ENCODE data around the gene PRG2. TPM values are rescaled to one million over a fixed set of nuclear protein-coding genes. Genes with fewer than 3 reads are reported as not detected.
"Not testable (repeated sequence)": the region's sequence is repeated elsewhere in the genome, so short reads cannot be mapped to it uniquely, and the experiment has no call there.

The PRG2 gene
- polyA plus RNA-seq, 1 donor, result 0.24 TPM

DNA sequence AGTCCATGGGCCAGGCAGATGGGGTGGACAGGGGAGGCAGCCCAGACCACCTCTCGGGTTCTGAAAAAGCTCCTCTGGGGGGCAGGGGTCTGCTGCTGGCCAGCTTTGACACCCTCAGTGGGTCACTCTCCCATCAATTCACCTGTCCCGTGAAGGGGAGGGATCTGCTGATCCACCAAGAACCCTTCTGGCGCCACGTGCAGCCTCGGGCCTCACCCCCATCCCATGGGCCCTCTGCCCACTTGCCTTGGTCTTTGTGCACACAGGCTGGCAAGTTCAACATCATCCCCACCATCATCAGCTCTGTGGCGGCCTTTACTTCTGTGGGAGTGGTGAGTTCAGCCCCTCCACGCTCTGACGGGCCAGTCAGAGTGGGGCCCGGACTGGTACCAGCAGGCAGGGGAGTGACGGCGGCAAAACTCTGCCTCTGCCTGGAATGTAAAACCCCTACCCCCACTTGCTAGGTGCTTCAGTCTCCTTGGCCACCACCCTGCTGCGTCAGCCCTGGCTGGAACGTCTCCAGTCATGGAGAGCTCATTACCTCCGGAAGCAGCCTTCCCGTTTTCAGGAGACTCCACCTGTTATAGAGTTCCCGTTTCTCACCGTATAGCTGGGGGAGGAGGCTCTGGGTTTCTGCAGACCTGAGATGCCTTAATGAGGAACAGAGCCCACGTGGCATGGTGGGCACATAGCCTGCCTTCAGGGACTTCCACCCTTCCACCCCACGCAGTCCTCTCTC lies 22.2 kb downstream of the PRG2 start:
- Histone ChIP-seq H3K36me3 (ENCODE audit: control insufficient read depth, insufficient read depth, low read length) (no peaks in the 10 kb centered on the region), H3K4me3 (ENCODE audit: low read length) (no peak overlapping the region), H3K9me3 (ENCODE audit: control insufficient read depth, low read depth, low read length) (no peaks in the 10 kb centered on the region), H3K27me3 (ENCODE audit: control insufficient read depth, insufficient read depth, low read length) (peaks cover 11% of the 10 kb centered on the region), H3K27ac (ENCODE audit: low read length) (no peak overlapping the region), H3K4me1 (ENCODE audit: control insufficient read depth, insufficient read depth, low read length) (no peaks in the 10 kb centered on the region)
- WGBS (ENCODE audit: insufficient coverage, low lambda C conversion rate), result no CpG with 5 or more reads among the region's 19 CpGs
- DNase-seq, result no peak

DNA sequence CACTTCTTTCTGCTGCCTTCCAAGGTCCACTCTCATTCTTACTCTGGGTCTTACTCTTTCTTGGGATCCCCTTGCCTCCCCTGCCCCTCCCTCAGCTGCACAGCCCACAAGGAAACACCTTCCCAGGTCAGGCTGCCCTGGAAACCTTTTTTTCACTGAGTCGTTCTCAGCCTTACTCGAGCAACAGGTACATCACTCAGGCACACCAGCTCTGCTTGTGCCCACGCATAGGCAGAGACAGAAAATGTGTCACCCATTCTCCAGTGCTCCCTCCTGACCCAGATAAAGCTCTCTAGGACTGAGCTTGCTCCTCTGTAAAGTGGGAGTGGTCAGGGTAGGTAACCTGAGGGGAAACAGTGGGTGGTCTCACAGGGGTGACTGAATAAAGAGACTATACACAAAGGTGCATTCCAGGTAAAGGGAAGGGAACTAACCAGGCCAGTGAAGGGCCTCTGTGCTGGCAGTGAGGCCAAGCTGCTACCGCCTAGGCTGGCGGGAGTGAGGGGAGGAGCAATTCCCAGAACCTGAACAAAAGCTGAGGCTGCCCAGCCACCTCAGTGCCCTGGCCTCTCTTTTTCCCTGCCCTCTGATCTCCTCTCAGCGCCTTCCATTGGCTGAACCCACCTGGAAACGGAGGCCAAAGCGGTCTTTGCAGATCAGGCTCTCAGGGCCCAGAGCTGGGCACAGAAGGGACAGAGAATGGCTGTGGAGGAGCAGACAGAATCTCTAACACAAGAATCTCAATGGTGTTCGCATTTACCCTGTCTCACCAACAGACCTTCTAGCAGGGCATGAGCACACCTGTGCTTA lies 25.4 kb downstream of the PRG2 start:
- H3K4me3 ChIP-seq (ENCODE audit: low read length), result no peak overlapping the region
- no peak overlapping the region for H3K27ac ChIP-seq (ENCODE audit: low read length)
- WGBS (ENCODE audit: insufficient coverage, low lambda C conversion rate), result 40% methylated on average over 1 of the region's 9 CpGs
- H3K4me1 ChIP-seq (ENCODE audit: control insufficient read depth, insufficient read depth, low read length), result no peaks in the 10 kb centered on the region
- H3K36me3 ChIP-seq (ENCODE audit: control insufficient read depth, insufficient read depth, low read length), result no peaks in the 10 kb centered on the region
- peaks cover 10% of the 10 kb centered on the region for H3K27me3 ChIP-seq (ENCODE audit: control insufficient read depth, insufficient read depth, low read length)
- no peaks in the 10 kb centered on the region for H3K9me3 ChIP-seq (ENCODE audit: control insufficient read depth, low read depth, low read length)
- no peak for DNase-seq

DNA sequence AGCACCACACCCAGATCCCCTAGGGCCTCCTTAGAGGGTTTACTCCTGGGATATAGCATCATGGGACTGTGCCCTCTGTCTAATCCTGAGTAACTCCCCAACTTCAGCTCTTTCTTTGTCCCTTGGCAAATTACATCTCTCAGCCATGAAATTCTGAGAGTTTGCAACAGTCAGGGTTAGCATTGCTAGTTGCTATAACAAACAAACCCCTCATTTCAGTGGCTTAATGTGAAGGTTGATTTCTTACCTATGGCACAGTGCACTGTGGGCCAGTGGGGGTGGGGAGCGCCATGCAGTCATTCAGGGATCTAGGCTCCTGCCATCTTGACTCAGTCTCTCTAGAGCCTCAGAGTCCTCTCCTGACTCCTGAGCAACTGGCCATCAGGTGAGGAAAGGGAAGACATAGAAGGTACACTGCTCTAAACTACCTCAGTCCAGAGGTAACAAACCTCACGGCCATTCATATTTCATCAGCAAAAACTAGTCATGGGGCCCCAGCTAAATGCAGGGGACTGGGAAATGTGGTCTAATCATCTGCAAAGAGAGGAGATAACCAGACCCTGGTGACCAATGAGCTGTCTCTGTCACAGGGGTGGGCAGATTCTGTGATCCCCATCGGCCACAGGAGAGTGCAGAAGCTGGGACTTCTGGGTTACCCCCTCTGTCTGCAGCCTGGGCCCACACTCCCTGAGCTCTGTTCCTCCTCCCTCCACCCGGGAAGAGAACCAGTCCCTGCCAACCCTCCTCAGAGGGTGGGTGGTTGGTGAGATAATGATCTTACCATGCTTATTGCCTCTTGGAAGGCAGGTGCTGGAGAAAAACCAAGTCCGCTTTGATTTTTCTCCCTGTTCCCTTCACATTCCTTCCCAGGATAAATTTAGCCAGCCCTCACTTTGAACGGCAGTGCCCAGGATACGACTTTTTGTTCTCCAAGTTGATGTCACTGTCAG lies 27.0 kb downstream of the PRG2 start:
- peaks cover 10% of the 10 kb centered on the region for H3K27me3 ChIP-seq (ENCODE audit: control insufficient read depth, insufficient read depth, low read length)
- 80% methylated on average over 1 of the region's 7 CpGs for WGBS (ENCODE audit: insufficient coverage, low lambda C conversion rate)
- H3K27ac ChIP-seq (ENCODE audit: low read length), result no peak overlapping the region
- no peaks in the 10 kb centered on the region for H3K4me1 ChIP-seq (ENCODE audit: control insufficient read depth, insufficient read depth, low read length)
- no peak overlapping the region for H3K4me3 ChIP-seq (ENCODE audit: low read length)
- no peaks in the 10 kb centered on the region for H3K36me3 ChIP-seq (ENCODE audit: control insufficient read depth, insufficient read depth, low read length)
- H3K9me3 ChIP-seq (ENCODE audit: control insufficient read depth, low read depth, low read length), result no peaks in the 10 kb centered on the region
- DNase-seq, result no peak

DNA sequence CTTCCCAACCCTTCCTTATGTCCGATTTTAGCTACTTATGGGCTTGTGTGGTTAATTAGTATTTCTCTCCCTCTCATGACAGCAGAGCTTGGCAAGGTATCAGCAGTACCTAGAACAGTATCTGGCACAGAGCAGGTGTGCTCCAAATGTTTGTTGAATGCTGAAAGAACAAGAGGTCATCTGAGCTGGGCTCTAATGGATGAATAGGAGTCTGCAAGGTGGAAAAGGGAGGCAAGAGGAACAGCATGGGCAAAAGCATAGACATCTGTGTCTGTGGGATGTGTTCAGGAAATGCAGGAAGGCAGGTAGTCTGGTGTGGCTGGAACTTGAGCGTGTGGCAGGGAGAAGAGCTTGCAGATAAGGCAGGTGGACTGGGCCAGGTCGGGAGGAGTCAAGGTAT lies 28.5 kb downstream of the PRG2 start:
- no peak for DNase-seq
- Histone ChIP-seq H3K4me3 (ENCODE audit: low read length) (no peak overlapping the region), H3K4me1 (ENCODE audit: control insufficient read depth, insufficient read depth, low read length) (no peaks in the 10 kb centered on the region), H3K27me3 (ENCODE audit: control insufficient read depth, insufficient read depth, low read length) (peaks cover 10% of the 10 kb centered on the region), H3K36me3 (ENCODE audit: control insufficient read depth, insufficient read depth, low read length) (no peaks in the 10 kb centered on the region), H3K27ac (ENCODE audit: low read length) (no peak overlapping the region), H3K9me3 (ENCODE audit: control insufficient read depth, low read depth, low read length) (no peaks in the 10 kb centered on the region)
- WGBS (ENCODE audit: insufficient coverage, low lambda C conversion rate), result no CpG with 5 or more reads among the region's 3 CpGs

DNA sequence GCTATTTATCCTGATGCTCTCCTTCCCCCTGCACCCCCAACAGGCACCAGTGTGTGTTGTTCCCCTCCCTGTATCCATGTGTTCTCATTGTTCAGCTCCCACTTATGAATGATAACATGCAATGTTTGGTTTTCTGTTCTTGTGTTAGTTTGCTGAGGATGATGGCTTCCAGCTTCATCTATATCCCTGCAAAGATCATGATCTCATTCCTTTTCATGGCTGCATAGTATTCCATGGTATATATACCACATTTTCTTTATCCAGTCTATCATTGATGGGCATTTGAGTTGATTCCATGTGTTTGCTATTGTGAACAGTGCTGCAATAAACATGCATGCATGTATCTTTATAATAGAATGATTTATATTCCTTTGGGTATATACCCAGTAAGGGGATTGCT lies 29.0 kb downstream of the PRG2 start:
- H3K4me1 ChIP-seq (ENCODE audit: control insufficient read depth, insufficient read depth, low read length); H3K4me3 ChIP-seq (ENCODE audit: low read length); H3K27me3 ChIP-seq (ENCODE audit: control insufficient read depth, insufficient read depth, low read length); DNase-seq; H3K9me3 ChIP-seq (ENCODE audit: control insufficient read depth, low read depth, low read length); H3K27ac ChIP-seq (ENCODE audit: low read length); H3K36me3 ChIP-seq (ENCODE audit: control insufficient read depth, insufficient read depth, low read length): not testable (repeated sequence)

DNA sequence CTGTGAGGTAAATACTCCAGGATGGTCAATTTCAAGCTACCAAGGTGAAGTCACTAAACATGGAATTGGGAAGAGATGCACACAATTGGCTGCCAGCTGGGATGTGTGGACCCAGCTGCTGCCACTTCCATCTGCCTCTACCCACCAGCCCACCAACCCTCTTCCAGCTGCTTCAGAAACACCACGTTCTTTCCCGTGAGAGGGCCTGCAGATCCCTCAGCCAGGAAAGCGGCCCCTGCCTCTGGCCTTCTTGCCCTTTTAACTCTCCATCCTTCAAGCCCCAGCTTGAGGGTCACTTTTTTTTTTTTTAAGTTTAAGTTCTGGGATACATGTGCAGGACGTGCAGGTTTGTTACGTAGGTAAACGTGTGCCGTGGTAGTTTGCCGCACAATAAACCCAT lies 29.5 kb downstream of the PRG2 start:
- no peak overlapping the region for H3K4me3 ChIP-seq (ENCODE audit: low read length)

DNA sequence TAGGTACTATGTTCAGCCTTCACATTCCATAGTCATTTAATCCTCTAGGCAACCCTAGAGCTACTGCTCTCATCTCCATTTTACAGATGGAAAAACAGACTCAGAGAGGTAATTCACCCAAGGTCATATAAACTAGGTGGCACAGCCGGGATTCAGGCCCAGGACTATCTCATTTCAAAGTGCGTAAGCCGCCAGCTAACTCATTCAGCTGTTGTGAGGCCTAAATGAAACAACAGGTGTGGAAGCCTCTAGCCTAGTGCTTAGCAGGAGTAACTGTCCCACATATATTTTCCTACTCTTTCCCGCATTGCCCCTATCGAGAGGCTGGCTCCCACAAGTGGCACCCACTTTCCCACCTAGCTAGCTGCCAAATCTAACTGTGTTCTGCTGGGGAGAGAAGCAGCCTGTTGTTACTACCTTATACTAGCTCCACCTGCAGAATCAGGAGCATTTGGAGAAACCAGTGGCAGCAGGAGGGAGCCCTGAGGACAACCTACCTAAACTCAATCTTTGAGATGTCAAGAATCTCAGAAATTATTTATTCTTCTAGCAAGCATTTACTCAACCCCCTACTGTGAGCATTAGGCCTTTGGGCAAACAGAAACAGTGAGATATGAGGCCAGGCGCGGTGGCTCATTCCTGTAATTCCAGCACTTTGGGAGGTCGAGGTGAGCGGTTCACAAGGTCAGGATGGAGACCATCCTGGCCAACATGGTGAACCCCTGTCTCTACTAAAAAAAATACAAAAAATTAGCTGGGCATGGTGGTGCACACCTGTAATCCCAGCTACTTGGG lies 30.4 kb downstream of the PRG2 start:
- Histone ChIP-seq H3K27me3 (ENCODE audit: control insufficient read depth, insufficient read depth, low read length) (peaks cover 10% of the 10 kb centered on the region), H3K27ac (ENCODE audit: low read length) (no peak overlapping the region), H3K36me3 (ENCODE audit: control insufficient read depth, insufficient read depth, low read length) (no peaks in the 10 kb centered on the region), H3K9me3 (ENCODE audit: control insufficient read depth, low read depth, low read length) (no peaks in the 10 kb centered on the region), H3K4me1 (ENCODE audit: control insufficient read depth, insufficient read depth, low read length) (no peaks in the 10 kb centered on the region), H3K4me3 (ENCODE audit: low read length) (no peak overlapping the region)
- WGBS (ENCODE audit: insufficient coverage, low lambda C conversion rate), result no CpG with 5 or more reads among the region's 9 CpGs
- DNase-seq, result no peak

More for the DNA sequence above, 29.5 kb downstream of the PRG2 start:
- no CpG with 5 or more reads among the region's 8 CpGs for WGBS (ENCODE audit: insufficient coverage, low lambda C conversion rate)
- DNase-seq, result no peak
- H3K4me1 ChIP-seq (ENCODE audit: control insufficient read depth, insufficient read depth, low read length), result no peaks in the 10 kb centered on the region
- H3K27me3 ChIP-seq (ENCODE audit: control insufficient read depth, insufficient read depth, low read length), result peaks cover 10% of the 10 kb centered on the region
- no peaks in the 10 kb centered on the region for H3K36me3 ChIP-seq (ENCODE audit: control insufficient read depth, insufficient read depth, low read length)
- no peaks in the 10 kb centered on the region for H3K9me3 ChIP-seq (ENCODE audit: control insufficient read depth, low read depth, low read length)
- no peak overlapping the region for H3K27ac ChIP-seq (ENCODE audit: low read length)

DNA sequence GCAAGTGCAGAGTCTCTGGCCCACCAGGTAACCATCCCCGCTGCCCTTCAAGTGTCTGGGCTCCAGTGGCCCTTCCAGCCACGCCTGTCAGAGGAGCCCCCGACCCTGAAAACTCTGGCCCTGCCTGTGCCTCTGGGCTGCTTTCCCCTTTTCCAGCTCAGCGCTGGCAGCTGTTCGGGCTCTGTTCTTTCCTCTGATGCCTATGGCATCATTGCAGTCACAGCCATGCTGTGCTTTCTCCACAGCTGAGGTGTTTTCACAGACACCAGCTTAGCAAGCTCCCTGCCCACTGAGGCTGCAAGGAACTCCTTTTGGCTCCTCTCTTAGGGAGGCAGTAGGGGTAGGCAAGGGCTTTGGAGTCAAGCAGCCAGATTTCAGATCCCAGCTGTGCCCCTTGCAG lies 31.1 kb downstream of the PRG2 start:
- no CpG with 5 or more reads among the region's 5 CpGs for WGBS (ENCODE audit: insufficient coverage, low lambda C conversion rate)

DNA sequence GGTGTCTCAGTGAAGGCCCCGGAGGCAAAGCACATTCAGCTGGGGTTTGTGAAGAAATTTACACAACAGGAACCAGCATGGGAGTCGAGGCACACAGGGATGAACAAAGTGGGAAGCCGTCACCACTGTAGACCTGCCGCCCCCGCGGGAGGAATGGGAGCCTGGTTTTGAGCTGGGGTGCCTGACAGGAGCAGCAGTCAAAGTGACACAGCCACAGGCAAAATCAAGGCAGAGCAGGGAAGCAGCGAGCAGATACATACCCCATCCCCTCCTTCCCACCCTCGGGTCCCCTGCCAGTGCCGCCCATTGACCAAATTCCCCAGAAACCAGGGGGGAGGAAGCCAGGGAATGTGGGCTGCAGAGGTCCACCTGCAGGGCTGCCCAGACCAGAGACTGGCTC lies 31.5 kb downstream of the PRG2 start:
- Histone ChIP-seq H3K27ac (ENCODE audit: low read length) (no peak overlapping the region), H3K36me3 (ENCODE audit: control insufficient read depth, insufficient read depth, low read length) (no peaks in the 10 kb centered on the region), H3K27me3 (ENCODE audit: control insufficient read depth, insufficient read depth, low read length) (peaks cover 8% of the 10 kb centered on the region), H3K4me3 (ENCODE audit: low read length) (no peak overlapping the region), H3K4me1 (ENCODE audit: control insufficient read depth, insufficient read depth, low read length) (no peaks in the 10 kb centered on the region), H3K9me3 (ENCODE audit: control insufficient read depth, low read depth, low read length) (no peaks in the 10 kb centered on the region)
- DNase-seq, result no peak
- WGBS (ENCODE audit: insufficient coverage, low lambda C conversion rate), result no CpG with 5 or more reads among the region's 9 CpGs

More for the DNA sequence above, 31.1 kb downstream of the PRG2 start:
- no peak overlapping the region for H3K27ac ChIP-seq (ENCODE audit: low read length)
- no peak overlapping the region for H3K4me3 ChIP-seq (ENCODE audit: low read length)
- H3K9me3 ChIP-seq (ENCODE audit: control insufficient read depth, low read depth, low read length), result no peaks in the 10 kb centered on the region
- peaks cover 10% of the 10 kb centered on the region for H3K27me3 ChIP-seq (ENCODE audit: control insufficient read depth, insufficient read depth, low read length)
- DNase-seq, result no peak
- H3K4me1 ChIP-seq (ENCODE audit: control insufficient read depth, insufficient read depth, low read length), result no peaks in the 10 kb centered on the region
- no peaks in the 10 kb centered on the region for H3K36me3 ChIP-seq (ENCODE audit: control insufficient read depth, insufficient read depth, low read length)
